WTC11 (cell line): Measurements from ENCODE around the gene SSTR5. TPM values are rescaled to one million over a fixed set of nuclear protein-coding genes. Genes with fewer than 3 reads are reported as not detected.

Source experiments
- ATAC-seq: fragments of 200-7000 bp; cut with Tn5 transposase; 2 replicates; pipeline ENCODE4 v1.10.0; 2021; ENCODE audit warnings: mild to moderate bottlenecking, moderate library complexity
- CTCF ChIA-PET: fragments of 300-600 bp; sonication (Branson Sonifier 250); formaldehyde crosslinking; loops from one replicate; lab custom pipeline; 2021; ENCODE audit warnings: antibody characterized with exemption; lab: Charles Lee
- POLR2A ChIA-PET: fragments of 350-600 bp; sonication (Branson Sonifier 250); formaldehyde crosslinking; loops from one replicate; lab custom pipeline; 2021; ENCODE audit warnings: antibody characterized with exemption; lab: Charles Lee
- DNase-seq: peaks from one replicate; pipeline ENCODE4 v3.0.0; 2021; ENCODE audit warnings: low spot score
- H3K27ac Mint-ChIP-seq: 2 replicates; pipeline ENCODE4 v1.8.0; 2021; ENCODE audit warnings: mixed read lengths
- H3K27me3 Mint-ChIP-seq: 2 replicates; pipeline ENCODE4 v1.8.0; 2021; ENCODE audit warnings: low read depth, mild to moderate bottlenecking, moderate library complexity, mixed read lengths
- H3K36me3 Mint-ChIP-seq: 2 replicates; pipeline ENCODE4 v1.8.0; 2021; ENCODE audit warnings: mixed read lengths
- H3K4me1 Mint-ChIP-seq: 2 replicates; pipeline ENCODE4 v1.8.0; 2022; ENCODE audit warnings: mixed read lengths
- H3K4me3 Mint-ChIP-seq: 2 replicates; pipeline ENCODE4 v1.8.0; 2021; ENCODE audit warnings: mild to moderate bottlenecking, moderate library complexity, mixed read lengths
- H3K9me3 Mint-ChIP-seq: 2 replicates; pipeline ENCODE4 v1.8.0; 2021; ENCODE audit warnings: mixed read lengths
- ATF1 ChIP-seq: sonication (generic); formaldehyde crosslinking; IDR thresholded peaks from 2 replicates; pipeline ENCODE4 v1.8.1; 2023; ENCODE audit warnings: mild to moderate bottlenecking, moderate library complexity, missing genetic modification reagents
- ATF2 ChIP-seq: sonication (generic); formaldehyde crosslinking; IDR thresholded peaks from 2 replicates; pipeline ENCODE4 v1.8.1; 2022; ENCODE audit warnings: low read depth, missing genetic modification reagents, borderline replicate concordance
- CTCF ChIP-seq: fragments of 200-600 bp; IDR thresholded peaks from 2 replicates; pipeline ENCODE4 v1.8.0; 2022; ENCODE audit warnings: antibody characterized with exemption
- E2F5 ChIP-seq: sonication (generic); formaldehyde crosslinking; IDR thresholded peaks from 2 replicates; pipeline ENCODE4 v1.8.1; 2022; ENCODE audit warnings: mild to moderate bottlenecking, moderate library complexity, missing genetic modification reagents
- ERG ChIP-seq: fragments of 250-450 bp; sonication (Bioruptor Pico); IDR thresholded peaks from 2 replicates; pipeline ENCODE4 v1.8.0; 2021; ENCODE audit warnings: mild to moderate bottlenecking
- FOXP1 ChIP-seq: sonication (generic); formaldehyde crosslinking; IDR thresholded peaks from 2 replicates; pipeline ENCODE4 v1.8.0; 2022; ENCODE audit warnings: missing genetic modification reagents, mild to moderate bottlenecking, moderate library complexity, borderline replicate concordance
- HMGA2 ChIP-seq: fragments of 250-450 bp; sonication (Bioruptor Pico); IDR thresholded peaks from 2 replicates; pipeline ENCODE4 v1.4.0; 2021; ENCODE audit warnings: mild to moderate bottlenecking, moderate library complexity
- HMGXB4 ChIP-seq: sonication (generic); formaldehyde crosslinking; IDR thresholded peaks from 2 replicates; pipeline ENCODE4 v1.8.1; 2023; ENCODE audit warnings: mild to moderate bottlenecking, moderate library complexity, missing genetic modification reagents
- KAT7 ChIP-seq: sonication (generic); formaldehyde crosslinking; IDR thresholded peaks from 2 replicates; pipeline ENCODE4 v1.8.1; 2023; ENCODE audit warnings: missing genetic modification reagents, mild to moderate bottlenecking, borderline replicate concordance
- MLX ChIP-seq: sonication (generic); formaldehyde crosslinking; IDR thresholded peaks from 2 replicates; pipeline ENCODE4 v1.8.1; 2023; ENCODE audit warnings: mild to moderate bottlenecking, missing genetic modification reagents, moderate library complexity
- PRRX2 ChIP-seq: fragments of 250-450 bp; sonication (Bioruptor Pico); IDR thresholded peaks from 2 replicates; pipeline ENCODE4 v1.8.0; 2021; ENCODE audit warnings: mild to moderate bottlenecking
- STAT6 ChIP-seq: sonication (generic); formaldehyde crosslinking; conservative IDR thresholded peaks from 2 replicates; pipeline ENCODE4 v1.8.1; 2023; ENCODE audit warnings: mild to moderate bottlenecking, low read depth, missing genetic modification reagents, moderate library complexity
- ZNF317 ChIP-seq: sonication (generic); formaldehyde crosslinking; IDR thresholded peaks from 2 replicates; pipeline ENCODE4 v1.8.1; 2023; ENCODE audit warnings: low read depth, mild to moderate bottlenecking, moderate library complexity, missing genetic modification reagents, borderline replicate concordance
- ZNF423 ChIP-seq: fragments of 250-450 bp; sonication (Bioruptor Pico); IDR thresholded peaks from 2 replicates; pipeline ENCODE4 v2.1.2; 2022; ENCODE audit warnings: mild to moderate bottlenecking, moderate library complexity
- ZNF425 ChIP-seq: fragments of 250-450 bp; sonication (Bioruptor Pico); conservative IDR thresholded peaks from 2 replicates; pipeline ENCODE4 v1.9.0; 2021; ENCODE audit warnings: mild to moderate bottlenecking
- ZNF532 ChIP-seq: fragments of 250-450 bp; sonication (Bioruptor Pico); IDR thresholded peaks from 2 replicates; pipeline ENCODE4 v1.9.0; 2021; ENCODE audit warnings: mild to moderate bottlenecking, borderline replicate concordance
- total RNA-seq: library from RNA; stranded (reverse); gene quantifications from 3 replicates; pipeline ENCODE4 v1.2.3, GENCODE V29; 2021

SSTR5 gene
- total RNA-seq, 1 experiment from 2014 or later = 0.61 TPM

GRCh38 chr16:1082952-1083675 is 10.6 kb downstream of the SSTR5 start:
- no peak overlapping the region for H3K4me3 Mint-ChIP-seq
- H3K4me1 Mint-ChIP-seq = no peaks in the 10 kb centered on the region
- 0 out of 2 replicates have a peak, but pooled peaks cover 8% of the 10 kb centered on the region for H3K27me3 Mint-ChIP-seq
- H3K9me3 Mint-ChIP-seq = peaks cover 13% of the 10 kb centered on the region
- no peak for DNase-seq
- peaks cover 10% of the 10 kb centered on the region for H3K36me3 Mint-ChIP-seq
- ChIA-PET POLR2A (no interaction called here), CTCF (interaction anchor here (1.4 to 1.5 kb wide), 2 partner anchors 20 to 26 kb away, joined by 3 to 4 read pairs; no protein-coding TSS in a partner anchor)
- no peak overlapping the region for H3K27ac Mint-ChIP-seq
- ATAC-seq = no peak
- no peak for TF ChIP-seq PRRX2 (CRISPR knock-in tag)
- no peak for TF ChIP-seq CTCF
- no peak for TF ChIP-seq HMGA2 (CRISPR knock-in tag)
- no peak for TF ChIP-seq E2F5 (CRISPR knock-in tag)
- no peak for TF ChIP-seq MLX
- no peak for TF ChIP-seq HMGXB4
- TF ChIP-seq FOXP1 = no peak
- no peak for TF ChIP-seq KAT7 (CRISPR knock-in tag)
- TF ChIP-seq ZNF532 = no peak
- TF ChIP-seq STAT6 (CRISPR knock-in tag) = no peak
- TF ChIP-seq ATF2 (CRISPR knock-in tag) = no peak
- TF ChIP-seq ATF1 = no peak
- no peak for TF ChIP-seq ERG (CRISPR knock-in tag)
- no peak for TF ChIP-seq ZNF425 (CRISPR knock-in tag)
- TF ChIP-seq ZNF317 (CRISPR knock-in tag) = no peak
- no peak for TF ChIP-seq ZNF423 (CRISPR knock-in tag)
